Activated T-helper 2 cell treated with anti-CD3 and anti-CD28 coated beads, Interferon-gamma antibody, Interleukin-2, Interleukin-4, amounts not matched to agents 10 μg/mL and 5 μg/mL and 100 μg/mL, durations not matched to agents 14 hours and 24 hours and 36 hours (primary cell): ENCODE results near the gene TRPM6. TPM values are rescaled to one million over a fixed set of nuclear protein-coding genes. Genes with fewer than 3 reads are reported as not detected.
A peak's percentile ranks its signal among the peaks of the same experiment; 100 is the strongest.
"Not testable (repeated sequence)": the region's sequence is repeated elsewhere in the genome, so short reads cannot be mapped to it uniquely, and the experiment has no call there.

Experiments
- DNase-seq: peaks from one replicate; pipeline ENCODE4 v3.0.0; 2021; ENCODE audit warnings: low spot score
- H3K27ac Mint-ChIP-seq: one replicate; pipeline ENCODE4 v1.8.0; 2021; ENCODE audit warnings: mixed read lengths
- H3K27me3 Mint-ChIP-seq: one replicate; pipeline ENCODE4 v1.8.0; 2021; ENCODE audit warnings: low read depth, mixed read lengths
- H3K36me3 Mint-ChIP-seq: one replicate; pipeline ENCODE4 v1.8.0; 2021; ENCODE audit warnings: low read depth, mixed read lengths
- H3K4me1 Mint-ChIP-seq: one replicate; pipeline ENCODE4 v1.8.0; 2021; ENCODE audit warnings: low read depth, mixed read lengths
- H3K4me3 Mint-ChIP-seq: one replicate; pipeline ENCODE4 v1.8.0; 2021; ENCODE audit warnings: low read depth, mild to moderate bottlenecking, moderate library complexity, mixed read lengths
- H3K9me3 Mint-ChIP-seq: one replicate; pipeline ENCODE4 v1.8.0; 2021; ENCODE audit warnings: mixed read lengths
- intact Hi-C: fragments of 100-400 bp; cut with micrococcal nuclease; formaldehyde crosslinking; loops from one replicate; pipeline ENCODE4 v1.15.1; 2023
- total RNA-seq: library from RNA; stranded (reverse); gene quantifications from 2 replicates; pipeline ENCODE4 v1.2.3, GENCODE V29; 2022

The TRPM6 gene, protein sequence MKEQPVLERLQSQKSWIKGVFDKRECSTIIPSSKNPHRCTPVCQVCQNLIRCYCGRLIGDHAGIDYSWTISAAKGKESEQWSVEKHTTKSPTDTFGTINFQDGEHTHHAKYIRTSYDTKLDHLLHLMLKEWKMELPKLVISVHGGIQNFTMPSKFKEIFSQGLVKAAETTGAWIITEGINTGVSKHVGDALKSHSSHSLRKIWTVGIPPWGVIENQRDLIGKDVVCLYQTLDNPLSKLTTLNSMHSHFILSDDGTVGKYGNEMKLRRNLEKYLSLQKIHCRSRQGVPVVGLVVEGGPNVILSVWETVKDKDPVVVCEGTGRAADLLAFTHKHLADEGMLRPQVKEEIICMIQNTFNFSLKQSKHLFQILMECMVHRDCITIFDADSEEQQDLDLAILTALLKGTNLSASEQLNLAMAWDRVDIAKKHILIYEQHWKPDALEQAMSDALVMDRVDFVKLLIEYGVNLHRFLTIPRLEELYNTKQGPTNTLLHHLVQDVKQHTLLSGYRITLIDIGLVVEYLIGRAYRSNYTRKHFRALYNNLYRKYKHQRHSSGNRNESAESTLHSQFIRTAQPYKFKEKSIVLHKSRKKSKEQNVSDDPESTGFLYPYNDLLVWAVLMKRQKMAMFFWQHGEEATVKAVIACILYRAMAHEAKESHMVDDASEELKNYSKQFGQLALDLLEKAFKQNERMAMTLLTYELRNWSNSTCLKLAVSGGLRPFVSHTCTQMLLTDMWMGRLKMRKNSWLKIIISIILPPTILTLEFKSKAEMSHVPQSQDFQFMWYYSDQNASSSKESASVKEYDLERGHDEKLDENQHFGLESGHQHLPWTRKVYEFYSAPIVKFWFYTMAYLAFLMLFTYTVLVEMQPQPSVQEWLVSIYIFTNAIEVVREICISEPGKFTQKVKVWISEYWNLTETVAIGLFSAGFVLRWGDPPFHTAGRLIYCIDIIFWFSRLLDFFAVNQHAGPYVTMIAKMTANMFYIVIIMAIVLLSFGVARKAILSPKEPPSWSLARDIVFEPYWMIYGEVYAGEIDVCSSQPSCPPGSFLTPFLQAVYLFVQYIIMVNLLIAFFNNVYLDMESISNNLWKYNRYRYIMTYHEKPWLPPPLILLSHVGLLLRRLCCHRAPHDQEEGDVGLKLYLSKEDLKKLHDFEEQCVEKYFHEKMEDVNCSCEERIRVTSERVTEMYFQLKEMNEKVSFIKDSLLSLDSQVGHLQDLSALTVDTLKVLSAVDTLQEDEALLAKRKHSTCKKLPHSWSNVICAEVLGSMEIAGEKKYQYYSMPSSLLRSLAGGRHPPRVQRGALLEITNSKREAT (N-terminal part only)
- 0.05 and 0.09 TPM in 2 replicates for total RNA-seq

DNA sequence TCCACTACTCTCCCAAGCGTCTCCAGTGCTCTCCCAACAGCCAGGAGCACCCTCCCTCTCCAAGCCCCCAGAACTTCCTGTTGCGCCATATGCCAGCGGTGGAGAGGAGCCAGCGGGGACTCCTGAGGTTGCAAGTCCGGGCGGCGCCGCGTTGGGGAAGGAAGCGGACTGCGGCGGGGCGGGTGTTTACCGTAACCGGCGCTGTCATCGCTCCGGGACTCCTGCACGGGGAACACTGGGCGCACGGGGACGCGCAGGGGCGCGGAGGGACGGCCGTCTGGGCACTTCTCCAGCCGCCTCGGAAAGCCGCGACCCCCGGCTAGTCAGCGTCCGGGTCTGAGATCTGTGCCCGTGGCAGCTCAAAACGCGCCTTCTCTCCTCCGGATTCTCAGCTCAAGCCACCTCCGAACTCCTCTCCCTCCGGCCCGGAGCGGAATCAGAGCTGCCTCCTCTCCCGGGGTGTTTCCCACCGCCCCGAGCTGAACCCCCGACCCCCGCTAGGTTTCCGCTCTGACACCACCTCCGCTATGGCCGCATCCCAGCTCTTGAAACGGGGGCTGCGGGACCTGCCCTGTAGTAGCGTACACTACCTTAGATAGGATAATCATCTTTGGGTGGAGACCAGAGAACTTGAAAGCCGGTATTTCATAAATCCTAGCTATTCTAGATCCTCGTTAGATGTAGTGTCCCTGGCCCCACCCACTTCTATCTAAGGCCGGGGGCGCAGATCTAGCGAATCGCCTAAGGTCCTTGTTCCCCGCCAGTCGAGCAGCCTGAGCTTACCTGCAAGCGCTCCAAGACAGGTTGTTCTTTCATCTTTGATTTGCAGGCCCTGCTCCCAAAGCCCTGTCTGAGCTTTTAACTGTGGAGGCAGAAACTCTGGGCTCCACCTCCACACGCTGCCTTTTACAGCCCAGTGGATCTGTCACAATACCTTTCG, at the start of gene TRPM6:
TRPM6 (minus strand) TSS at position 881 of the 940 bp plus-strand sequence; CDS start at position 816, 65 bp downstream.
- no peak within 1 kb of the TSS for H3K27ac Mint-ChIP-seq
- no peaks in the 10 kb centered on the region for H3K36me3 Mint-ChIP-seq
- peaks cover 7% of the 10 kb centered on the region for H3K9me3 Mint-ChIP-seq
- peak; percentile 20 for DNase-seq
- peak within 1 kb of the TSS; percentile 81 for H3K4me3 Mint-ChIP-seq
- H3K4me1 Mint-ChIP-seq, result peaks cover 9% of the 10 kb centered on the region
- peaks cover 40% of the 10 kb centered on the region for H3K27me3 Mint-ChIP-seq
- intact Hi-C loops, result no loop called here

DNA sequence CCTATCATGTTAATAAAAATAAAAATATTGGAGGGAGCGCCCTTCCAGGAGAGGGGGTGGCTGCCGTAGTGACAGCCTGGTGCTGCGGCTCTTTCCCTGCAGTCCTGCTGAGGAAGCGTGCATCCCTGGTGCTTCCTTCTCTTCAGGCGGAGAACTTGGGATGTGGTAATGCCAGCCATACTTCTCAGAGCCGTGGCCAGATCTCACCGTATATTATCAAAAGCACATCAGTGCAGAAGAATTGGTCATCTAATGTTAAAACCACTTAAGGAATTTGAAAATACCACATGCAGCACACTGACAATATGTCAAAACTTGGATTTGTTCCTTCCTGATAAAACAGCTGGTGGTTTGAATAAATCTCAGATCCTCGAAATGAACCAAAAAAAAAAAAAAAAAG, 47.3 kb upstream of the TRPM6 start:
- peaks cover 22% of the 10 kb centered on the region for H3K27me3 Mint-ChIP-seq
- peaks cover 11% of the 10 kb centered on the region for H3K9me3 Mint-ChIP-seq
- H3K27ac Mint-ChIP-seq, result no peak overlapping the region
- DNase-seq, result no peak
- H3K4me1 Mint-ChIP-seq, result no peaks in the 10 kb centered on the region
- no peaks in the 10 kb centered on the region for H3K36me3 Mint-ChIP-seq
- H3K4me3 Mint-ChIP-seq, result no peak overlapping the region
- intact Hi-C loops, result no loop called here

DNA sequence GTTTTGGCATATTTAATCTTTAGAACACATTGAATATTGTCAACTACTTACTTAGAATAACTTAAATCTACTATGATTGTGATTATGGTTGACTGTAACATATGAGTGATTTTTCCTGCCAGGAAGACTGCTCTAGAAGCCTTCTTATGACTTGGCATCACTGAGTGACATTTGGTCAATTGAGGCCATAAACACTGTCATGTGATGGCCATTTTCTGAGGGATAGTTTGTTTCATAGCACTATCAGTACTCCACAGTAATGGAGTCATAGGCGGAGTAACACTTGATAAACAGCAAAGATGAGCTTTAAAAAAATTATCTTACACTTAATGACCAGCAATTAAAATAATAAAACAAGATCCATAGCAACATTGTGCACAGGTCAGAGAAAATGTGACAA, 34.0 kb upstream of the TRPM6 start:
- Mint-ChIP-seq H3K27me3 (peaks cover 2% of the 10 kb centered on the region), H3K9me3 (no peaks in the 10 kb centered on the region), H3K4me1 (no peaks in the 10 kb centered on the region), H3K4me3 (no peak overlapping the region), H3K36me3 (no peaks in the 10 kb centered on the region), H3K27ac (no peak overlapping the region)
- intact Hi-C loops, result no loop called here
- no peak for DNase-seq

DNA sequence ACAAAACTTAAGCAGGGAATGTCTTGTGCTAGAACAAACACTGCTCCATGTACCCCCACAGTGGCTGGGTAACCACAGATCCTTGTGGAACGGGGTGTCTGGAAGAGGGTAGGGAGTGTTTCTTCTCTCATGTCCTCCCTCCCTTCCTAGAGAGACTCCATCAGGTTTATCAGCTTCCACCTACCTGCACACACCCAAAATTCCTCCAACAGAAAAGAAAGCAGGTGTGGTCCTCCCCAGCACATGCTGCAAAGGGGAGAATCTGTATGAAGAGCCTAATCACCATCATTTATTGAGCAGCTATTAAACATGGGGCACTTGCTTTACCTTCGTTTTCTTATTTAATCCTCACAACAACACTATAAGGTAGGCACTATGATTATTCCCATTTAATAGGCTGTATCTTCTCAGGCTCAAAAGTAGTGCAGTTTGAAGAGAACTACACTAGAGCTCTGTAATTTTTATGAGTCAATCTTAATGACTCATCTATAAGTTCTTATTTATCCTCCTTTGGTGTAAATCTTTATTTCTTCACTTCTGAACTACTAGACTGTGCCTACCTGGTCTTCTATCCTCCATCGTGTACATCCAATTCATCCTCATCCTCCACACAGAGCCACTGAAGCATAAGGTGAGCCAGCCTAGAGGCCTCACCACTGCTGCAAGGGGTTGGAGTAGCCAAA, 33.4 kb upstream of the TRPM6 start:
- H3K27me3 Mint-ChIP-seq, result peaks cover 2% of the 10 kb centered on the region
- no peak for DNase-seq
- H3K9me3 Mint-ChIP-seq, result no peaks in the 10 kb centered on the region
- no peaks in the 10 kb centered on the region for H3K4me1 Mint-ChIP-seq
- H3K4me3 Mint-ChIP-seq, result no peak overlapping the region
- H3K27ac Mint-ChIP-seq, result no peak overlapping the region
- H3K36me3 Mint-ChIP-seq, result no peaks in the 10 kb centered on the region
- intact Hi-C loops, result no loop called here

DNA sequence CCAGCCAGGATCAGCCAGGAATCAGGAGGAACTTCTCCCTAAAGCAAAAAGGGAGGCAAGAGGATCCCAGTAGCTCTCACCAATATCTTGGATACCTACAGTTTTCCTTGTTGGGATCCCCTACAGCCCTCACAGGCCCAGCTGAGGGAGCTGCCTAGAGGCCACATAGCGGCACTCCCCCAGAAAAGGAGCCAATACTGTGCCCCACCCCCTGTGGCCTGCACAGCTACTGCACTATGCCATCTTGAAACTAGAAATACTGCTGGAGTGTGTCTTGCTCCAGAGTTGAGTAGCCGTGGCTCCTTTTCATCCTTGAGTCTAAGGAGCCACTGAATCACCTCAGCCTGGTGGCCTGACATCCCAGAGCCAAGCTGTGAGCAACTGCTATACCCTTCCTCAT, 22.3 kb upstream of the TRPM6 start:
- H3K4me1 Mint-ChIP-seq, result no peaks in the 10 kb centered on the region
- DNase-seq, result no peak
- no peak overlapping the region for H3K4me3 Mint-ChIP-seq
- intact Hi-C loops, result no loop called here
- no peak overlapping the region for H3K27ac Mint-ChIP-seq
- H3K27me3 Mint-ChIP-seq, result no peaks in the 10 kb centered on the region
- peaks cover 5% of the 10 kb centered on the region for H3K9me3 Mint-ChIP-seq
- H3K36me3 Mint-ChIP-seq, result no peaks in the 10 kb centered on the region

DNA sequence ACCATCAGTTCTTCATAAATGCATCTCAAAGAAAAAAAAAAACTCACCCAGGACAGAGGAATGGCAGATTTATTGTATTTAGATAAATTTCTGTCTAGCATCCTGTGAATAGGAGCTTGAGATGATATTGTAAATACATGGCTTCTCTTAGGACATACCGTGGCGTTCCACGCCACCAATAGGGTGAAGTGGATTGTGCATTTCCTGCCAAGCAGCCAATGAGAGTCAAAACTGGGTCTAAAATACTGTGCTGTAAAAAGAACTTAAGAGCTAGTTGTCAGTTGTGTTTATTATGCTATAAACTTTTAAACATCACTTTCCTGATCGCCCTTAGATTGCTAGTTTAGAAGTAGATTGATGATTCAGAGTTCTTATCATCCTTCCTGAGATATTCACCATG, 20.9 kb upstream of the TRPM6 start:
- no peak overlapping the region for H3K4me3 Mint-ChIP-seq
- H3K36me3 Mint-ChIP-seq, result no peaks in the 10 kb centered on the region
- intact Hi-C loops, result no loop called here
- DNase-seq, result no peak
- peaks cover 5% of the 10 kb centered on the region for H3K9me3 Mint-ChIP-seq
- H3K4me1 Mint-ChIP-seq, result no peaks in the 10 kb centered on the region
- no peaks in the 10 kb centered on the region for H3K27me3 Mint-ChIP-seq
- H3K27ac Mint-ChIP-seq, result no peak overlapping the region

DNA sequence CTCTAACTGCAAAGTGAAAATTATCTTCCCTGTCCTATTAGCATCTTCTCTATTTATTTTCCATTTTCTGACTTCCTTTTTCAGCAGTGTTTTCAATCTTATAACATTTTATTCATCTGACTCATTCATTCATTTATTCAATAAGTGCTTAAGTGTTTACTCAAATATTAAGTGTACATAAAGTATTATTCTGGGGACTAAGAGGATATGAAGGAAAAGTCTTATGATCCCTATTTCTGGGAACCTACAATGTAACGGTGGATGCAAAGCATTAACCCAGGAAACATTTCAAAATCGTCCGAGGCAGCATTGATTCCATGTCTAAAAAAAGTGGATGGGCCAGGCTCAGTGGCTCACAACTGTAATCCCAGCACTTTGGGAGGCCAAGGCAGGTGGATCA, 19.4 kb upstream of the TRPM6 start:
- no peaks in the 10 kb centered on the region for H3K36me3 Mint-ChIP-seq
- intact Hi-C loops, result no loop called here
- H3K4me3 Mint-ChIP-seq, result no peak overlapping the region
- H3K9me3 Mint-ChIP-seq, result peaks cover 5% of the 10 kb centered on the region
- no peak for DNase-seq
- no peaks in the 10 kb centered on the region for H3K4me1 Mint-ChIP-seq
- no peak overlapping the region for H3K27ac Mint-ChIP-seq
- H3K27me3 Mint-ChIP-seq, result no peaks in the 10 kb centered on the region

DNA sequence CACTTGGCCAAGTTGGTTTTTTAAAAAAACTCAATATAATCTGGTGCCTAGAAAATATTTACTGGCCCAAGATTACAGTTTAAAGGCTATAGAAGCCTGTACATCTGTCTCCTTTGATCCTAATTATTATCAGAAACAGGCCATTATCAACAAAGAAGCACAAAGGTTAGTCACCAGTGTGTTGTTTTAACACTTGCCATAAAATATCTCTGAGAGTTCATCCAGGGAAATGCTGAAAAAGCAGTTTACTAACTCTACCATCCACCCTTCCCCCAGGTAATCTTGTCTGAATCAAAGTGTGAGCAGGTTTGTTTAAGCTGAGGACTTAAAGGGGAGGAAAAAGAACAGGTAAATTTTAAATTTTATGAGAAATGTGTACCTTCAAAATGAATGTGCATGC, 13.3 kb upstream of the TRPM6 start:
- Mint-ChIP-seq H3K9me3 (no peaks in the 10 kb centered on the region), H3K4me1 (no peaks in the 10 kb centered on the region), H3K4me3 (no peak overlapping the region), H3K27me3 (no peaks in the 10 kb centered on the region), H3K27ac (no peak overlapping the region), H3K36me3 (no peaks in the 10 kb centered on the region)
- intact Hi-C loops, result no loop called here
- DNase-seq, result no peak

DNA sequence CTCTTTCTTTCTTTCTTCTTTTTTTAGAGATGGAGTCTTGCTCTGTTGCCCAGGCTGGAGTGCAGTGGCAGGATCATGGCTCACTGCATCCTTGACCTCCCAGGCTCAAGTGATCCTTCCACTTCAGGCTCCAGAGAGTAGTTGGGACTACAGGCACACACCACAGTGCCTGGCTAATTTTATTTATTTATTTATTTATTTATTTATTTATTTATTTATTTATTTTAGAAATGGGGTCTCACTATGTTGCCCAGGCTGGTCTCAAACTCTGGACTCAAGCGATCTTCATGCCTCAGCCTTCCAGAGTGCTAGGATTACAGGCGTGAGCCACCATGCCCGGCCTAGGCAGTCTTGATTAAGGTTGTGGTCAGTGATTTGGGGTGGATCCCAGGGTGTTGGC, 728 bp upstream of the TRPM6 start:
- intact Hi-C loops, H3K4me1 Mint-ChIP-seq, H3K9me3 Mint-ChIP-seq, H3K36me3 Mint-ChIP-seq, DNase-seq, H3K27ac Mint-ChIP-seq: not testable (repeated sequence)
- Mint-ChIP-seq H3K4me3 (peak overlapping the region; percentile 18), H3K27me3 (peaks cover 40% of the 10 kb centered on the region)

DNA sequence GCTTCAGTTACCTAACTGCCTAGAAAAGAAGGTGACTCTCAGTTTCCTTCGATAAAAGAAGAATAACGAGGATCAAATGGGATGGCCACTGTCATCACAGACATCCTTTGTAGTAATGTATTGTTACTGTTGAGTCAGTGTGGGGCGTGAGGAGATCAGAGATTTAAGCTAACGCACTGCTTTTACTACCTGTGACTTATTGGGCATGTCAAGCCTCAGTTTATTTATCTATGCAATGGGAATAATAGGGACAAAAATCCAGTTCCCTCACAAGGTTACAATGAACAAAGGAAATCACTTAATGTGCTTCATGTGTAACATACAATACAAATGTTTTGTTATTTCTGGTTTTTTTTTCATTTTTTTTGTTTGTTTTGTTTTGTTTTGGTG, 255 bp upstream of the TRPM6 start:
- intact Hi-C loops, result no loop called here
- peaks cover 7% of the 10 kb centered on the region for H3K9me3 Mint-ChIP-seq
- DNase-seq, result no peak
- no peak overlapping the region for H3K27ac Mint-ChIP-seq
- no peaks in the 10 kb centered on the region for H3K36me3 Mint-ChIP-seq
- peaks cover 9% of the 10 kb centered on the region for H3K4me1 Mint-ChIP-seq
- peak overlapping the region; percentile 81 for H3K4me3 Mint-ChIP-seq
- H3K27me3 Mint-ChIP-seq, result peaks cover 40% of the 10 kb centered on the region

DNA sequence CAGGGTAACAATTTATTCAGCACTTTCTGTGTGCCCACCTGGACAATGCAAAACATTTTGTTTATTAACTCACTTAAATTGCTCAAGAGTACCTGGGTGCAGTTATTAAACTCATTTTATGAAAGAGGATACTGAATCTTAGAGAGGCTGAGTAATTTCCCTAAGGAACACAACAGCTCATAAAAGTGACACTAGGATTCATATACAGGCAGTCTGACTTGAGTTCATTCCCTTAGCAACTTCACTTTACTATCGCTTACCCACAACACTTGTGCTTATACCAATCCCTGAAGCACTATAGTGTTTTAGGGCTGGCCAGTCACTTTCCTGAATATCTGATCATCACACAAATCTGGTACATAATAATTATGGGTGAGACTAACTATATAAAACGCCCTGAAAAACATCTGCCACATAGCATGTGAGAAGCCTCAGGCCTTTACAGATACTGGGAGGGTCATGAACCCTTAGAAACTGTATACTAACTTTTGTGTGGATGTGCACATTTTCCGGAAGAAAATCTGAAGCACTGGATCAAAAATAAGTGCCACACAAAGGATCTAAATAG, 11.3 kb downstream of the TRPM6 start:
- peaks cover 23% of the 10 kb centered on the region for H3K9me3 Mint-ChIP-seq
- intact Hi-C loops, result no loop called here

More for the DNA sequence above, 11.3 kb downstream of the TRPM6 start:
- Mint-ChIP-seq H3K36me3 (no peaks in the 10 kb centered on the region), H3K27ac (no peak overlapping the region), H3K4me3 (no peak overlapping the region), H3K27me3 (peaks cover 6% of the 10 kb centered on the region), H3K4me1 (no peaks in the 10 kb centered on the region)
- DNase-seq, result no peak
